ENCODE results near the gene NFE2. TPM values are rescaled to one million over a fixed set of nuclear protein-coding genes. Genes with fewer than 3 reads are reported as not detected.

NFE2 gene
- total and polyA plus RNA-seq, 2 of the 8 experiments (the other 6 are each of a cell fraction or from before 2014, with no cell fraction given) = 2.0 to 6.1 TPM

- TF ChIP-seq RFX5 (IDR thresholded peaks at IDR 0.05; ENCODE audit: borderline replicate concordance, low read depth, low read length) (no peak), CHD7 (IDR thresholded peaks at IDR 0.05; ENCODE audit: insufficient replicate concordance, low read length) (no peak), HDAC6 (IDR thresholded peaks at IDR 0.05; ENCODE audit: low read depth, low read length) (no peak), CREB1 (IDR thresholded peaks at IDR 0.05) (peak; percentile 87), TAF1 (IDR thresholded peaks at IDR 0.05; ENCODE audit: low read depth, low read length) (peak; percentile 100), CBX8 (IDR thresholded peaks at IDR 0.05; ENCODE audit: borderline replicate concordance, low read depth, low read length) (no peak), SP1 (IDR thresholded peaks at IDR 0.05; ENCODE audit: low read depth, low read length) (peak; percentile 99), KDM1A (IDR thresholded peaks at IDR 0.05; ENCODE audit: borderline replicate concordance, low read length) (no peak)
These were observed 20.2 kb downstream of the NFE2 start, which contains the start of gene HNRNPA1 (continued) for GRCh38 chr12:54280468-54281260.

Measured in H1 (cell line).